SK-N-SH (cell line): ENCODE data around the gene F2. TPM values are rescaled to one million over a fixed set of nuclear protein-coding genes. Genes with fewer than 3 reads are reported as not detected.

ENCODE experiments used
- CTCF ChIA-PET: fragments of 300-600, 350-600 bp; formaldehyde crosslinking; extraction: SDS; loops from one replicate; lab custom pipeline; 2021; lab: Yijun Ruan, JAX
- POLR2A ChIA-PET: fragments of 350-600 bp; sonication (Branson Sonifier 250); formaldehyde crosslinking; extraction: SDS; loops from one replicate; lab custom pipeline; 2020; ENCODE audit warnings: antibody characterized with exemption, inconsistent platforms; lab: Yijun Ruan, JAX
- DNase-seq: peaks from one replicate; pipeline ENCODE4 v3.0.0; 2012
- H2AFZ ChIP-seq: fragments of 200-600 bp; sonication (generic); 2 replicates; pipeline ENCODE4 v1.8.1; 2016; ENCODE audit warnings: antibody characterized with exemption, mild to moderate bottlenecking, low read depth
- H3F3A ChIP-seq: fragments of 200-600 bp; sonication (generic); replicated peaks from 2 replicates; pipeline ENCODE3; 2016; ENCODE audit warnings: antibody characterized with exemption, mild to moderate bottlenecking; ENCODE audit not compliant: insufficient read depth
- H3K27ac ChIP-seq, 2 experiments: fragments of 200-500 bp in 1 of 2; fragments of 200-600 bp in 1 of 2; sonication (Bioruptor generic) in 1 of 2; sonication (generic), shearing (Covaris generic) in 1 of 2; 2 replicates each; pipeline versions ENCODE4 v1.5.1 to v1.6.1; 2014 to 2016; ENCODE audit warnings: low read depth in 2 of 2, inconsistent platforms in 1 of 2, low read length in 1 of 2, mild to moderate bottlenecking in 1 of 2, mixed read lengths in 1 of 2
- H3K27me3 ChIP-seq: fragments of 200-600 bp; sonication (generic), shearing (Covaris generic); 2 replicates; pipeline ENCODE4 v1.6.1; 2016; ENCODE audit warnings: mixed run types; ENCODE audit not compliant: insufficient read depth
- H3K36me3 ChIP-seq, 2 experiments: fragments of 200-500 bp in 1 of 2; fragments of 200-600 bp in 1 of 2; sonication (Bioruptor generic) in 1 of 2; sonication (generic) in 1 of 2; replicated peaks in 1 of 2; 2 replicates each; pipeline versions ENCODE3 to v1.5.1; 2014 to 2016; ENCODE audit warnings: low read length in 1 of 2, mild to moderate bottlenecking in 1 of 2; ENCODE audit not compliant: insufficient read depth in 2 of 2, control insufficient read depth in 1 of 2
- H3K4me1 ChIP-seq, 2 experiments: fragments of 200-500 bp in 1 of 2; fragments of 200-600 bp in 1 of 2; sonication (Bioruptor generic) in 1 of 2; sonication (generic), shearing (Covaris generic) in 1 of 2; 2 replicates each; pipeline versions ENCODE4 v1.5.1 to v1.6.1; 2014 to 2016; ENCODE audit warnings: low read depth in 1 of 2, low read length in 1 of 2, mixed run types in 1 of 2; ENCODE audit not compliant: insufficient read depth in 2 of 2, control insufficient read depth in 1 of 2
- H3K4me2 ChIP-seq: fragments of 200-600 bp; sonication (generic), shearing (Covaris generic); 2 replicates; pipeline ENCODE4 v1.6.1; 2017; ENCODE audit warnings: mixed run types
- H3K4me3 ChIP-seq, 2 experiments: fragments of 200-500 bp in 1 of 2; fragments of 200-600 bp in 1 of 2; sonication (Bioruptor generic) in 1 of 2; sonication (generic), shearing (Covaris generic) in 1 of 2; 2 replicates each; pipeline versions ENCODE4 v1.5.1 to v1.8.1; 2014 to 2016; ENCODE audit warnings: low read depth in 2 of 2, inconsistent platforms in 1 of 2, low read length in 1 of 2, mild to moderate bottlenecking in 1 of 2, mixed read lengths in 1 of 2, moderate library complexity in 1 of 2
- H3K79me2 ChIP-seq: fragments of 200-600 bp; sonication (generic); 2 replicates; pipeline ENCODE4 v1.8.1; 2017; ENCODE audit warnings: mild to moderate bottlenecking; ENCODE audit not compliant: insufficient read depth
- H3K9ac ChIP-seq: fragments of 200-600 bp; sonication (generic); 2 replicates; pipeline ENCODE4 v1.6.1; 2017; ENCODE audit warnings: mixed run types
- H3K9me2 ChIP-seq: fragments of 200-600 bp; sonication (generic); 2 replicates; pipeline ENCODE4 v1.6.1; 2017; ENCODE audit warnings: mixed run types
- H3K9me3 ChIP-seq: fragments of 200-600 bp; sonication (generic); 2 replicates; pipeline ENCODE4 v1.6.1; 2017; ENCODE audit warnings: mixed run types, mild to moderate bottlenecking, moderate library complexity
- H4K20me1 ChIP-seq: fragments of 200-600 bp; sonication (generic); 2 replicates; pipeline ENCODE4 v1.6.1; 2017; ENCODE audit warnings: mild to moderate bottlenecking, mixed run types; ENCODE audit not compliant: insufficient read depth
- CHD2 ChIP-seq: fragments of 150-350 bp; IDR thresholded peaks from 2 replicates; pipeline ENCODE4 v1.6.1; 2018; ENCODE audit warnings: low read length; ENCODE audit not compliant: partially characterized antibody
- EP300 ChIP-seq, 2 experiments: IDR thresholded peaks; 2 replicates each; pipeline versions ENCODE4 v1.4.0 to v1.6.1; 2012; ENCODE audit warnings: borderline replicate concordance in 1 of 2, low read depth in 1 of 2, low read length in 1 of 2
- FOXJ3 ChIP-seq: sonication (generic); formaldehyde crosslinking; IDR thresholded peaks from 2 replicates; pipeline ENCODE4 v1.5.1; 2020; ENCODE audit warnings: mild to moderate bottlenecking, missing genetic modification reagents
- GABPA ChIP-seq: IDR thresholded peaks from 2 replicates; pipeline ENCODE4 v1.4.0; 2012; ENCODE audit warnings: low read depth, mild to moderate bottlenecking
- GATA2 ChIP-seq: sonication (generic); formaldehyde crosslinking; IDR thresholded peaks from 2 replicates; pipeline ENCODE4 v1.5.0; 2020; ENCODE audit warnings: mild to moderate bottlenecking, missing genetic modification reagents
- JUND ChIP-seq: IDR thresholded peaks from 2 replicates; pipeline ENCODE4 v1.4.0; 2012
- MEF2A ChIP-seq: IDR thresholded peaks from 2 replicates; pipeline ENCODE4 v1.4.0; 2012; ENCODE audit warnings: low read depth, borderline replicate concordance
- MXI1 ChIP-seq: IDR thresholded peaks from 2 replicates; pipeline ENCODE4 v1.6.1; 2012; ENCODE audit warnings: mild to moderate bottlenecking, low read depth, low read length, improper control_type of control experiment
- NFIC ChIP-seq: IDR thresholded peaks from 2 replicates; pipeline ENCODE4 v1.4.0; 2012; ENCODE audit warnings: borderline replicate concordance
- NRF1 ChIP-seq: IDR thresholded peaks from 2 replicates; pipeline ENCODE4 v1.6.1; 2012; ENCODE audit warnings: low read depth, mild to moderate bottlenecking, low read length
- POLR2AphosphoS5 ChIP-seq: IDR thresholded peaks from 2 replicates; pipeline ENCODE4 v1.6.1; 2012; ENCODE audit warnings: low read depth, low read length
- RAD21 ChIP-seq: IDR thresholded peaks from 2 replicates; pipeline ENCODE4 v1.6.1; 2012; ENCODE audit warnings: mild to moderate bottlenecking, low read length
- RXRA ChIP-seq: IDR thresholded peaks from 2 replicates; pipeline ENCODE4 v1.4.0; 2012; ENCODE audit warnings: low read depth, mild to moderate bottlenecking, borderline replicate concordance
- SIN3A ChIP-seq: IDR thresholded peaks from 2 replicates; pipeline ENCODE4 v1.6.1; 2012; ENCODE audit warnings: low read depth, mild to moderate bottlenecking, low read length, moderate library complexity, borderline replicate concordance
- TAF1 ChIP-seq: IDR thresholded peaks from 2 replicates; pipeline ENCODE4 v1.6.1; 2012; ENCODE audit warnings: low read depth, mild to moderate bottlenecking, low read length, moderate library complexity, borderline replicate concordance
- YY1 ChIP-seq: IDR thresholded peaks from 2 replicates; pipeline ENCODE4 v1.4.0; 2012; ENCODE audit warnings: low read depth, mild to moderate bottlenecking
- WGBS: methylation state at CpG from one replicate; pipeline ENCODE4 v1.1.6; 2017; ENCODE audit warnings: low lambda C conversion rate; 5-methylcytosine and 5-hydroxymethylcytosine counted together
- polyA plus RNA-seq, 3 experiments: library from polyadenylated mRNA; depleted of rRNA; stranded (reverse); fragments of >200 nt; gene quantifications; 2 replicates each; pipeline ENCODE4 v1.2.3, GENCODE V29; 2012
- TF ChIP-seq, protein P1 (sequence below): IDR thresholded peaks from 2 replicates; pipeline ENCODE4 v1.4.0; 2012; ENCODE audit warnings: low read depth, borderline replicate concordance
- TF ChIP-seq, protein P2 (sequence below): IDR thresholded peaks from 2 replicates; pipeline ENCODE4 v1.4.0; 2012; ENCODE audit warnings: low read depth, borderline replicate concordance
- TF ChIP-seq, protein P3 (sequence below): fragments of 150-350 bp; IDR thresholded peaks from 2 replicates; pipeline ENCODE4 v1.6.1; 2017; ENCODE audit warnings: antibody characterized with exemption, low read length, low read depth, borderline replicate concordance
- TF ChIP-seq, protein P4 (sequence below): IDR thresholded peaks from 2 replicates; pipeline ENCODE4 v1.4.0; 2012; ENCODE audit warnings: low read depth
- TF ChIP-seq, protein P5 (sequence below): fragments of 150-350 bp; IDR thresholded peaks from 2 replicates; pipeline ENCODE4 v1.6.1; 2016; ENCODE audit warnings: mild to moderate bottlenecking, low read depth, low read length

F2 gene
- polyA plus RNA-seq, 1 of the 3 experiments (the other 2 are of a cell fraction): 0.07 TPM

DNA sequence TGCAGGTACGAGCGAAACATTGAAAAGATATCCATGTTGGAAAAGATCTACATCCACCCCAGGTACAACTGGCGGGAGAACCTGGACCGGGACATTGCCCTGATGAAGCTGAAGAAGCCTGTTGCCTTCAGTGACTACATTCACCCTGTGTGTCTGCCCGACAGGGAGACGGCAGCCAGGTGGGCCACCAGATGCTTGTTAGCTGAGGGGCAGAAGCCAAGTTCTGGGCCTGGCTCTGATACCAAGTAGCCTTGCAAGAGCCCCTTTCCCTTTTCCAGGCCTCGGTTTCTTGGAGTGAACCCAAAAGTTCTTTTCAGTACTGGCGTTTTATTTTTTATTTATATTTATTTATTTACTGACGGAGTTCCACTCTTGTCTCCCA lies 9.6 kb downstream of the F2 start:
- Histone ChIP-seq H3K27ac (no peak overlapping the region), H3K9me3 (no peaks in the 10 kb centered on the region), H3K36me3 (no peaks in the 10 kb centered on the region), H3K4me3 (no peak overlapping the region), H3K9ac (no peak overlapping the region), H3K27me3 (no peaks in the 10 kb centered on the region)
- 83% methylated on average over 9 of the region's 9 CpGs for WGBS
- POLR2A ChIA-PET: no interaction called here
- TF ChIP-seq FOXJ3 (CRISPR knock-in tag) (no peak), MEF2A (no peak), JUND (no peak), SIN3A (no peak), MXI1 (no peak), TAF1 (no peak), GABPA (no peak)
- TF ChIP-seq, protein P1, sequence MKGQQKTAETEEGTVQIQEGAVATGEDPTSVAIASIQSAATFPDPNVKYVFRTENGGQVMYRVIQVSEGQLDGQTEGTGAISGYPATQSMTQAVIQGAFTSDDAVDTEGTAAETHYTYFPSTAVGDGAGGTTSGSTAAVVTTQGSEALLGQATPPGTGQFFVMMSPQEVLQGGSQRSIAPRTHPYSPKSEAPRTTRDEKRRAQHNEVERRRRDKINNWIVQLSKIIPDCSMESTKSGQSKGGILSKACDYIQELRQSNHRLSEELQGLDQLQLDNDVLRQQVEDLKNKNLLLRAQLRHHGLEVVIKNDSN: no peak
- TF ChIP-seq, protein P2, sequence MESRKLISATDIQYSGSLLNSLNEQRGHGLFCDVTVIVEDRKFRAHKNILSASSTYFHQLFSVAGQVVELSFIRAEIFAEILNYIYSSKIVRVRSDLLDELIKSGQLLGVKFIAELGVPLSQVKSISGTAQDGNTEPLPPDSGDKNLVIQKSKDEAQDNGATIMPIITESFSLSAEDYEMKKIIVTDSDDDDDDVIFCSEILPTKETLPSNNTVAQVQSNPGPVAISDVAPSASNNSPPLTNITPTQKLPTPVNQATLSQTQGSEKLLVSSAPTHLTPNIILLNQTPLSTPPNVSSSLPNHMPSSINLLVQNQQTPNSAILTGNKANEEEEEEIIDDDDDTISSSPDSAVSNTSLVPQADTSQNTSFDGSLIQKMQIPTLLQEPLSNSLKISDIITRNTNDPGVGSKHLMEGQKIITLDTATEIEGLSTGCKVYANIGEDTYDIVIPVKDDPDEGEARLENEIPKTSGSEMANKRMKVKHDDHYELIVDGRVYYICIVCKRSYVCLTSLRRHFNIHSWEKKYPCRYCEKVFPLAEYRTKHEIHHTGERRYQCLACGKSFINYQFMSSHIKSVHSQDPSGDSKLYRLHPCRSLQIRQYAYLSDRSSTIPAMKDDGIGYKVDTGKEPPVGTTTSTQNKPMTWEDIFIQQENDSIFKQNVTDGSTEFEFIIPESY: no peak
- TF ChIP-seq, protein P3, sequence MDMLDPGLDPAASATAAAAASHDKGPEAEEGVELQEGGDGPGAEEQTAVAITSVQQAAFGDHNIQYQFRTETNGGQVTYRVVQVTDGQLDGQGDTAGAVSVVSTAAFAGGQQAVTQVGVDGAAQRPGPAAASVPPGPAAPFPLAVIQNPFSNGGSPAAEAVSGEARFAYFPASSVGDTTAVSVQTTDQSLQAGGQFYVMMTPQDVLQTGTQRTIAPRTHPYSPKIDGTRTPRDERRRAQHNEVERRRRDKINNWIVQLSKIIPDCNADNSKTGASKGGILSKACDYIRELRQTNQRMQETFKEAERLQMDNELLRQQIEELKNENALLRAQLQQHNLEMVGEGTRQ: no peak
- TF ChIP-seq, all 33 proteins: peak for 0
- Histone ChIP-seq H2AFZ (no peak overlapping the region), H3K4me2 (no peak overlapping the region), H4K20me1 (no peaks in the 10 kb centered on the region), H3K79me2 (no peaks in the 10 kb centered on the region), H3K4me1 (no peaks in the 10 kb centered on the region), H3F3A (peaks cover 5% of the 10 kb centered on the region), H3K9me2 (no peaks in the 10 kb centered on the region)
- no peak for DNase-seq
- CTCF ChIA-PET: no interaction called here

DNA sequence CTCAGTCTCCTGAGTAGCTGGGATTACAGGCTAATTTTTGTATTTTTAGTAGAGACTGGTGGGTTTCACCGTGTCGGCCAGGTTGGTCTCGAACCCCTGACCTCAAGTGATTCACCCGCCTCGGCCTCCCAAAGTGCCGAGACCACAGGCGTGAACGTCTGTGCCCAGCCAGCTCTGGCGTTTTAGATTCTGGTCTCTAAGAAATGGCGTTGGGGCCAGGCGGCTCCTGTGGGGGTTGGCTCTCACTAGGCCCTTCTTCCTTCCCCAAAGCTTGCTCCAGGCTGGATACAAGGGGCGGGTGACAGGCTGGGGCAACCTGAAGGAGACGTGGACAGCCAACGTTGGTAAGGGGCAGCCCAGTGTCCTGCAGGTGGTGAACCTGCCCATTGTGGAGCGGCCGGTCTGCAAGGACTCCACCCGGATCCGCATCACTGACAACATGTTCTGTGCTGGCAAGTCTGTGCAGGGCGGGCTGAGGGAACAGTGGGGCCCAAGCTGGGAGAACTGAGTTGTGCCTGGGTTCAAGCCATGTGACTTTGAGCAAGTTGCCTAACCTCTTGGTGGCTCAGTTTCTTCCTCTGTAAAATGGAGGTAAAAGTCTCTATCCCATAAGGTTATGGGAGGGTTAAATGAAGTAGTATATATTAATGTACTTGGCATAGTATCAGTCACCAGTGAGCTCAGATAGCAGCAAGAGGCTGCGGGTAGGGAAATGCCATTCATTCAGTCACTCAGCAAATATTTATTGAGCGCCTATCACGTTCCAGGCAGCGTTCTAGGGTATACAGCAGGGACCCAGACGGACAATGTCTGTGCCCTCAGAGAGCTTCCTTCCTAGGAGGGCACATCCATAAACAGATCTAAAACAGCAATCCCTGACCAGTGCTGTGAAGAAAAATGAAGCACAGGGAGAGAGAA lies 10.4 kb downstream of the F2 start:
- Histone ChIP-seq H4K20me1 (no peaks in the 10 kb centered on the region), H3K4me2 (no peak overlapping the region), H3K36me3 (no peaks in the 10 kb centered on the region), H2AFZ (no peak overlapping the region), H3F3A (peaks cover 5% of the 10 kb centered on the region), H3K9ac (no peak overlapping the region), H3K4me3 (no peak overlapping the region), H3K9me3 (no peaks in the 10 kb centered on the region), H3K79me2 (no peaks in the 10 kb centered on the region), H3K27ac (no peak overlapping the region), H3K9me2 (no peaks in the 10 kb centered on the region), H3K27me3 (no peaks in the 10 kb centered on the region), H3K4me1 (no peaks in the 10 kb centered on the region)
- ChIA-PET POLR2A (no interaction called here), CTCF (no interaction called here)
- DNase-seq: no peak
- WGBS: 84% methylated on average over 16 of the region's 24 CpGs
- TF ChIP-seq RAD21 (no peak), YY1 (no peak), GABPA (no peak), GATA2 (CRISPR knock-in tag) (no peak), POLR2AphosphoS5 (no peak), MXI1 (no peak), FOXJ3 (CRISPR knock-in tag) (no peak), RXRA (no peak), NRF1 (no peak), EP300 (IDR thresholded peaks at IDR 0.05; ENCODE audit: borderline replicate concordance in 1 of 2, low read depth in 1 of 2, low read length in 1 of 2) (no peak), TAF1 (no peak), CHD2 (no peak), NFIC (no peak)
- TF ChIP-seq, protein P3: no peak
- TF ChIP-seq, protein P4, sequence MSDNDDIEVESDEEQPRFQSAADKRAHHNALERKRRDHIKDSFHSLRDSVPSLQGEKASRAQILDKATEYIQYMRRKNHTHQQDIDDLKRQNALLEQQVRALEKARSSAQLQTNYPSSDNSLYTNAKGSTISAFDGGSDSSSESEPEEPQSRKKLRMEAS: no peak
- TF ChIP-seq, protein P5, sequence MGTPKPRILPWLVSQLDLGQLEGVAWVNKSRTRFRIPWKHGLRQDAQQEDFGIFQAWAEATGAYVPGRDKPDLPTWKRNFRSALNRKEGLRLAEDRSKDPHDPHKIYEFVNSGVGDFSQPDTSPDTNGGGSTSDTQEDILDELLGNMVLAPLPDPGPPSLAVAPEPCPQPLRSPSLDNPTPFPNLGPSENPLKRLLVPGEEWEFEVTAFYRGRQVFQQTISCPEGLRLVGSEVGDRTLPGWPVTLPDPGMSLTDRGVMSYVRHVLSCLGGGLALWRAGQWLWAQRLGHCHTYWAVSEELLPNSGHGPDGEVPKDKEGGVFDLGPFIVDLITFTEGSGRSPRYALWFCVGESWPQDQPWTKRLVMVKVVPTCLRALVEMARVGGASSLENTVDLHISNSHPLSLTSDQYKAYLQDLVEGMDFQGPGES: no peak
